Spinal cord (tissue), 10 donors: ENCODE data around the gene BANF1. TPM values are rescaled to one million over a fixed set of nuclear protein-coding genes. Genes with fewer than 3 reads are reported as not detected.
"Not testable (repeated sequence)": the region's sequence is repeated elsewhere in the genome, so short reads cannot be mapped to it uniquely, and the experiment has no call there.

Experiments
- DNase-seq, 6 donors: peaks; one replicate each; pipeline versions ENCODE4 v3.0.0 to v3.0.0-alpha.2; 2013 to 2015; ENCODE audit warnings: low spot score in 6 of 6, low read depth in 4 of 6
- H3K27ac ChIP-seq: one replicate; pipeline ENCODE4 v1.5.1; 2013; ENCODE audit warnings: low read depth, low read length, control low read depth
- H3K27me3 ChIP-seq: one replicate; pipeline ENCODE4 v1.6.1; 2013; ENCODE audit warnings: low read length; ENCODE audit not compliant: control insufficient read depth, insufficient read depth
- H3K36me3 ChIP-seq: one replicate; pipeline ENCODE4 v1.6.1; 2013; ENCODE audit warnings: low read length; ENCODE audit not compliant: control insufficient read depth, insufficient read depth
- H3K4me1 ChIP-seq: one replicate; pipeline ENCODE4 v1.6.1; 2013; ENCODE audit warnings: low read length; ENCODE audit not compliant: control insufficient read depth, insufficient read depth
- H3K4me3 ChIP-seq: one replicate; pipeline ENCODE4 v1.5.1; 2013; ENCODE audit warnings: low read depth, low read length, control low read depth
- H3K9me3 ChIP-seq: one replicate; pipeline ENCODE4 v1.6.1; 2013; ENCODE audit warnings: low read length; ENCODE audit not compliant: control insufficient read depth, insufficient read depth
- WGBS: methylation state at CpG from one replicate; pipeline ENCODE4 v1.1.5; 2013; ENCODE audit warnings: missing lambda C conversion rate; ENCODE audit not compliant: insufficient coverage; 5-methylcytosine and 5-hydroxymethylcytosine counted together
- polyA plus RNA-seq, 2 donors: library from polyadenylated mRNA; unstranded; fragments of 120-200 nt; gene quantifications; one replicate each; pipeline ENCODE4 v1.2.1, GENCODE V29; 2013; ENCODE audit not compliant: insufficient read length in 2 of 2
- total RNA-seq, 2 donors: library from RNA; depleted of rRNA in 1 of 2; stranded (reverse); fragments of 120-200 nt in 1 of 2; fragments of >200 nt in 1 of 2; gene quantifications; one replicate each; pipeline versions ENCODE4 v1.2.3 to v1.2.4, GENCODE V29; 2013 to 2014
- donor health status: healthy.

Gene BANF1
- total and polyA plus RNA-seq, 4 donors = 14.3 to 280 (median 155) TPM

DNA sequence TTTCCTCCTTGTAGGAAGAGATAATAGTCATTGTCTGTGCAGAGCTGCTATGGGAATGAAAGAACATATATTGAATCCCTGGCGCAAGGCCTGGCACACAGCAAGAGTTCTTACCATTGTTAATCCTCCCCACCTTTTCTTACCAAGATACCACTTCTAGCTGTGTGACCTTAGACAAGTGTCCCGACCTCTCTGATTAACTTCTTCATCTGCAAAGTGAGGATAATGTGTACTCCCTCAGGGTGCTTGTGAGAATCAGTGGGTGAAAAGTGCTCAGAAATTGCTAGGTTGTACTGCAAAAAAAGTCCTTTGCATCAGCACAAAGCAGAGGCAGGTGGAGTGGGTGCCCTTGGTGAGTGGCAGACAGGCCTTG is 5.8 kb downstream of the BANF1 start:
- DNase-seq = no peak
- Histone ChIP-seq H3K4me3 (no peak overlapping the region), H3K4me1 (peaks cover 9% of the 10 kb centered on the region), H3K36me3 (peaks cover 31% of the 10 kb centered on the region), H3K27me3 (peaks cover 23% of the 10 kb centered on the region), H3K9me3 (no peaks in the 10 kb centered on the region), H3K27ac (no peak overlapping the region)
- WGBS = no CpG with 5 or more reads among the region's 2 CpGs

DNA sequence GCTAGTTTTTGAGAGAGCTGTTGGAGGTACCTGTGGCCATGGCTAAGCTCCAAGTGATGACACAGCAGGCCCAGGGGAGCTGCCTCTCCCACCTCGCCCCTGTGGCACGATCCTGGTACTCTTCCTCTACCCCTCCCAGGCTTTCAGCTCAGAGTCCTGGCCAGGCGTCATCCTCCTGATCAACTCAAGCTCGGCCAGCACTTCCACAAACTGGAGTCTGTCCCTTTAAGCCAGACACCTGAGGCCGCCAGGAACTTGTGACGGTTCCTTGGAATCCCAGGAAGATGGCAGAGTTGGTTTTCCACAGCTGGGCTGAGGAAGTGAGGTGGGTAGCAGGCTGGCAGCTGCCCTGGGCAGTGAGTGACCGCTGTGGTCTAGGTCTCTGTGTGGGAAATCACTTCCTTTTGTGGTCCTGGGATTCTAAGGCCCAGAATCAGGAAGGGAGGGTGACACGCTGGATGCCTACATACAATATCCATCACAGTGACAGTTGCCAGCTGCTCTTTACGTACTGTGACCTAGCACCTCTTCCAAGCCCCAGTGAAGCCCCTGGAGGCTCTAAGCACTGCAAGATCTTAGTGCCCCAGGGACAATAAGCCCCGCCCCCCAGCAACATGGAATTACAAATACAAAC is 6.3 kb downstream of the BANF1 start:
- Histone ChIP-seq H3K36me3 (peaks cover 27% of the 10 kb centered on the region), H3K9me3 (no peaks in the 10 kb centered on the region), H3K27ac (no peak overlapping the region), H3K27me3 (peaks cover 28% of the 10 kb centered on the region), H3K4me3 (no peak overlapping the region), H3K4me1 (peaks cover 4% of the 10 kb centered on the region)
- DNase-seq = no peak
- WGBS = 46% methylated on average over 7 of the region's 10 CpGs

DNA sequence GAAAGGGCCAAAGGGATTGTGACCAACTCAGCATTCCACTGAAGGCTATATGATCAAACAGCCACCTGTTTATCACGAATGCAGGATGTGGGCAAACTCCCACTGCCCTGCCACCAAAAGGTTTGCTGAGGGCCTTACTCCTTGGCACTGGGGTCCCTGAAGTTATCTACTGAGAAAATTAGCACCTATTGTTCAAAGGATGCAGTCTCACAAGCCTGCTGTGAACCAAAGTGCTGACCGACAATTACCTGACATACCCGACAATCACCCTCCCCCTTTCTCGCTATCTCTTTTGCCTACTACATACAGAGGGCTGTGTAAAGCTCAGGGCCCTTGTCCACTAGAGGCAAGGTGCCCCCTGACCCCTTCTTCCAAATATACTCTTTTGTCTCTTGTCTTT is 7.7 kb downstream of the BANF1 start:
- H3K4me1 ChIP-seq, DNase-seq, H3K9me3 ChIP-seq, H3K27ac ChIP-seq, H3K4me3 ChIP-seq: not testable (repeated sequence)
- Histone ChIP-seq H3K36me3 (peaks cover 13% of the 10 kb centered on the region), H3K27me3 (peaks cover 32% of the 10 kb centered on the region)
- WGBS = 69% methylated on average over 4 of the region's 4 CpGs

DNA sequence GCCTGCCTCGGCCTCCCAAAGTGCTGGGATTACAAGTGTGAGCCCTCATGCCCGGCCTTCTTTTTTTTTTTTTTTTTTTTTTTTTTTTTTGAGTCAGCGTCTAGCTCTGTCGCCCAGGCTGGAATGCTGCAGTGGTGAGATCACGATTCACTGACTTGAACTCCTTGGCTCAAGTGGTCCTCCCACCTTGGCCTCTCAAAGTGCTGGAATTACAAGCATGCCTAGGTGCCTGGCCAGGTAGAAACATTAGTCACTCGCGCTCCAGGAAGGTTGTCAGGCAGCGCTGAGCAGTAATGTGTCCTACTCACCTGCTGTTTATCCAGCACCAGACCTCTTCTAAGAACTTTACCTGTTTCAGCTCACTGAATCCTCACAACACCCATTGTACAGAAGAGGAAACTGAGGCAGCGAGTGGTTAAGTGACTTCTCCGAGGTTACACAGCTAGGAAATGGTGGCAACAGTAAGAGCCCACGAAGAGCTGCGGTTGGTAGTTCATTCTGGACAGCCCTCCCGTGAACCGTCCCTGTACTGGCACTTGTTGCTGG is 9.0 kb downstream of the BANF1 start:
- 63% methylated on average over 12 of the region's 14 CpGs for WGBS
- Histone ChIP-seq H3K9me3 (no peaks in the 10 kb centered on the region), H3K4me1 (no peaks in the 10 kb centered on the region), H3K27ac (no peak overlapping the region), H3K36me3 (peaks cover 9% of the 10 kb centered on the region), H3K27me3 (peaks cover 32% of the 10 kb centered on the region), H3K4me3 (no peak overlapping the region)
- DNase-seq = no peak

DNA sequence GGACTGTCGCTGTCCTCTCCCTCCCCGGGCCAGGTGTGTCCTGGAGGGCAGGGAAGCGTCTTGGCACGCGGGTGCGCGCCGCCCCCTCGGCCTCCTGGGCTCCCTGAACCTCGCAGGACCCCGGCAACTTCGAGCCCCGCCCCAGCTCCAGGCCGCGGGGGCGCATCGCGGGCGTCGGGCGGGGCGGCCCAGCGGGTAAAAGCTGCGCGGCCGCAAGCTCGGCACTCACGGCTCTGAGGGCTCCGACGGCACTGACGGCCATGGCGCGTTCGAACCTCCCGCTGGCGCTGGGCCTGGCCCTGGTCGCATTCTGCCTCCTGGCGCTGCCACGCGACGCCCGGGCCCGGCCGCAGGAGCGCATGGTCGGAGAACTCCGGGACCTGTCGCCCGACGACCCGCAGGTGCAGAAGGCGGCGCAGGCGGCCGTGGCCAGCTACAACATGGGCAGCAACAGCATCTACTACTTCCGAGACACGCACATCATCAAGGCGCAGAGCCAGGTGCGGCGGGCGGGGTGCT is 9.5 kb downstream of the BANF1 start, which contains the start of gene CST6:
CST6 (plus strand) TSS at position 224 of the 519 bp plus-strand sequence; CDS start at position 261, 37 bp downstream.
- H3K27me3 ChIP-seq = peaks cover 32% of the 10 kb centered on the region
- H3K36me3 ChIP-seq = peaks cover 4% of the 10 kb centered on the region

DNA sequence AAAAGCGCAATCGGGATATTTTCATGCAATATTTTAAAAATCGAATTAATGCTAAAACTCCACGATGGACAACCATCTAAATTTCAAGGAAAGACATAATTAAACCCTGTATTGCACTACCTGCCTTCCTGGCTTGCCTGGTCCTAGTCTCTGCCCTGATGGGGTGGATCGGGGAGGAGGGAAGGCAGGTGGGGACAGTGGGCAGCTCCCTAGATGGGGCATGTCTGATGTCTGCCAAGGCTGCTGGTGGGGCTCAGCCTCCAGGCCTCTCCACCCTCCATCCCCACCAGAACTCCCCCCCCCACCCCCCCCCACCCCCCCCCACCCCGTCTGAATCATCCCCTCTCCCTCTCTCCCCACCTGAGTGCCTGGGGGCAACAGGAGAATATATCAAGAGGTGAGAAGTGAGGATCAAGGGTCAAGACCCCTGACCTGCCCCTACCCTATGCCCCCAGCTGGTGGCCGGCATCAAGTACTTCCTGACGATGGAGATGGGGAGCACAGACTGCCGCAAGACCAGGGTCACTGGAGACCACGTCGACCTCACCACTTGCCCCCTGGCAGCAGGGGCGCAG is 10.2 kb downstream of the BANF1 start:
- Histone ChIP-seq H3K4me3 (no peak overlapping the region), H3K27ac (no peak overlapping the region), H3K4me1 (no peaks in the 10 kb centered on the region), H3K27me3 (peaks cover 32% of the 10 kb centered on the region), H3K36me3 (no peaks in the 10 kb centered on the region), H3K9me3 (no peaks in the 10 kb centered on the region)
- WGBS = 55% methylated on average over 7 of the region's 12 CpGs
- no peak for DNase-seq

More for the DNA sequence above, 9.5 kb downstream of the BANF1 start, which contains the start of gene CST6:
- WGBS = 7% methylated on average over 53 of the region's 61 CpGs
- H3K4me1 ChIP-seq = no peaks in the 10 kb centered on the region
- H3K4me3 ChIP-seq = no peak within 1 kb of the TSS
- H3K27ac ChIP-seq = no peak within 1 kb of the TSS
- DNase-seq = no peak
- H3K9me3 ChIP-seq = no peaks in the 10 kb centered on the region

DNA sequence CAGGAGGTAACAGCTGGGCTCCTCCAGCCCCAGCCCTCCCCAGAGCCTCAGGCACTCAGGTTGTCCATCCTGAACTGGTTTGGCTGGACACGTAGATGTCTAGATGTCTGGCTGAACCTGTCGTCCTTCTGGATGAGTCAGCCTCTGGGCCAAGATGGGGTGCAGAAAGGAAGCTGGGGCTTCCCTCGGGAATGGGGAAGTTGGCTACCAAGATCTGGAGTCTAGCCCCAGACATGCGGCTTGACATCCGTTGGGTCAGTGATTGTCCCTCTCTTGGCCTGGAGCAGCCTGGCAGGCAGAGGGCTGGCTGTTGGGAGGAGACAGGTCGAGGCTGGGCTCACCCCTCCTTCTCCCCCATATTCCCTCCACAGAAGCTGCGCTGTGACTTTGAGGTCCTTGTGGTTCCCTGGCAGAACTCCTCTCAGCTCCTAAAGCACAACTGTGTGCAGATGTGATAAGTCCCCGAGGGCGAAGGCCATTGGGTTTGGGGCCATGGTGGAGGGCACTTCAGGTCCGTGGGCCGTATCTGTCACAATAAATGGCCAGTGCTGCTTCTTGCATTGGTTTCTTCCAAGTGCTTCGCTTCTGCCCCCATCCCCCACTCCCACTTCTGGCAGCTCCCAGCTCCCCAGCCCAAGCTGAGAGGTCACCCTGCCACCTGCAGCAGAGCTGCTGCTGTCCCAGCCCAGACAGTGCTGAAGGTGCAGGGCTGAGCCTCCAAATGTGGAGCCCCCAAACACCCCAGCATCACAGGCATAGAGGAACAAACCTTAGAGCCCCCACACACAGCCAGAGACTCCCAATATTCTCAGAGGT is 10.9 kb downstream of the BANF1 start:
- Histone ChIP-seq H3K4me3 (no peak overlapping the region), H3K4me1 (no peaks in the 10 kb centered on the region), H3K9me3 (no peaks in the 10 kb centered on the region), H3K36me3 (no peaks in the 10 kb centered on the region), H3K27me3 (peaks cover 32% of the 10 kb centered on the region), H3K27ac (no peak overlapping the region)
- WGBS = 76% methylated on average over 11 of the region's 12 CpGs
- DNase-seq = no peak

DNA sequence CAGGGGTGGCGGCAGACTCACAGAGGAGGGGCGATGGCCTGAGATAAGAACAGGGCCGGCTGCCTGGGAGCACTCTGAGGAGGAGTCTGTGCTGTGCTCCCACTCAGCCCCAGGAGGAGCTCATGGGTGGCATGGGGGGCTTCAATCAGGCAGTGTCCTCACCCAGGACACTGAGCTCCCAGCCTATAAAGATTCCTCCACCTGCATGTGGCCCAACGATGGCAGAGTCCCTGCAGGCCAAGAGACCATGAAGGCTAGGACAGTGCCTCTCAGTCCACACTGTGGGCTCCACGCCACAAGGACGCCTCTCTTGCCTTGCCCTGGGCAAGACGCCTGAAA is 11.4 kb downstream of the BANF1 start:
- Histone ChIP-seq H3K9me3 (no peaks in the 10 kb centered on the region), H3K4me1 (no peaks in the 10 kb centered on the region), H3K4me3 (no peak overlapping the region), H3K27me3 (peaks cover 32% of the 10 kb centered on the region), H3K36me3 (no peaks in the 10 kb centered on the region), H3K27ac (no peak overlapping the region)
- WGBS = 79% methylated on average over 5 of the region's 7 CpGs
- no peak for DNase-seq

DNA sequence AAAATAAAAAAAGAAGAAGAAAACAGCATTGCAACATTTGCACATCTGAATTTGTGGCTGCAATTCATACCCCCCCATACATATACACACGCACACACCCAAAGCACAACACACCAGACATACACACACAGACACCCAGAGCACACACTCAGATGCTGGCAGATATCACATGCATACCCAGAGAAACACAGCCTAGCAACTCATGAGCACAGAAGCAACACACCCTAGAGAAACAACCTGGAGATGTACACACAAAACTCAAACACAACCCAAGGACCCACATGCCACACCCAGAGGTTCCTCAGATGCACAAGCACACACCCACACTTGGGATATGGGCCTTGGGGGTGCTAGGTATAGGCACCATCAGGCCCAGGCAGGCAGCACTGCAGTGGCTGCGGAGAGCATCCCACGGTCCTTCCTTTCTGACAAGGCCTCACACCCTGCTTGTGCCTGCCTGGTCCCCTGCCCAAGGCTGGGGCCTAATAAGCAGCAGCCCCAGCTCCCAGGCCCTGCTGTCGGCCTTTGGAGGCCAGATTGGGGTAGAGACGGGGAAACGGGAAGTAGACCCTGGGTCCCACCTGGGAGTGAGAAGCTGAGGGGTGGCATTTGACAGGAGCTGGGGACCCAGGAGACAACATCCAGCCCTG is 12.6 kb downstream of the BANF1 start:
- Histone ChIP-seq H3K27ac (no peak overlapping the region), H3K4me3 (no peak overlapping the region), H3K27me3 (peaks cover 32% of the 10 kb centered on the region), H3K36me3 (no peaks in the 10 kb centered on the region), H3K9me3 (no peaks in the 10 kb centered on the region), H3K4me1 (no peaks in the 10 kb centered on the region)
- DNase-seq = no peak
- WGBS = 87% methylated on average over 6 of the region's 6 CpGs
